Putamen (tissue), 1 donor: ENCODE measurements around the gene TGM2.

Experiments
- DNase-seq: peaks from one replicate; pipeline ENCODE4 v3.0.0-alpha.2; 2016; ENCODE audit warnings: low spot score

The TGM2 gene

GRCh38 chr20:38177201-38177600 is 12.1 kb upstream of the TGM2 start:
- DNase-seq: no peak

GRCh38 chr20:38175304-38176180 is 10.5 kb upstream of the TGM2 start:
- no peak for DNase-seq

- no peak for DNase-seq
These were observed 8.4 kb upstream of the TGM2 start for GRCh38 chr20:38173237-38174156.

GRCh38 chr20:38172408-38172807 is 7.3 kb upstream of the TGM2 start:
- no peak for DNase-seq

- DNase-seq: no peak
These were observed 6.6 kb upstream of the TGM2 start for GRCh38 chr20:38171675-38172043.

- no peak for DNase-seq
These were observed 6.0 kb upstream of the TGM2 start for GRCh38 chr20:38170826-38171674.

GRCh38 chr20:38170219-38170825 is 5.3 kb upstream of the TGM2 start:
- DNase-seq: no peak

- DNase-seq: no peak
These were observed 4.6 kb upstream of the TGM2 start for GRCh38 chr20:38169636-38170193.

GRCh38 chr20:38168791-38169589 is 3.9 kb upstream of the TGM2 start:
- no peak for DNase-seq

- no peak for DNase-seq
These were observed 3.0 kb upstream of the TGM2 start for GRCh38 chr20:38167851-38168760.

GRCh38 chr20:38167328-38167850 is 2.3 kb upstream of the TGM2 start:
- DNase-seq: no peak

- DNase-seq: no peak
These were observed 1.7 kb upstream of the TGM2 start for GRCh38 chr20:38166703-38167233.

GRCh38 chr20:38165966-38166702 is 1.1 kb upstream of the TGM2 start:
- no peak for DNase-seq

- no peak for DNase-seq
These were observed 414 bp downstream of the TGM2 start for GRCh38 chr20:38164624-38165088.

- DNase-seq: no peak
These were observed 1.0 kb downstream of the TGM2 start for GRCh38 chr20:38164069-38164468.

GRCh38 chr20:38162878-38163875 is 1.9 kb downstream of the TGM2 start:
- DNase-seq: no peak

GRCh38 chr20:38162149-38162548 is 2.9 kb downstream of the TGM2 start:
- DNase-seq: no peak
